ENCODE data around the gene TSTD1.

DNA sequence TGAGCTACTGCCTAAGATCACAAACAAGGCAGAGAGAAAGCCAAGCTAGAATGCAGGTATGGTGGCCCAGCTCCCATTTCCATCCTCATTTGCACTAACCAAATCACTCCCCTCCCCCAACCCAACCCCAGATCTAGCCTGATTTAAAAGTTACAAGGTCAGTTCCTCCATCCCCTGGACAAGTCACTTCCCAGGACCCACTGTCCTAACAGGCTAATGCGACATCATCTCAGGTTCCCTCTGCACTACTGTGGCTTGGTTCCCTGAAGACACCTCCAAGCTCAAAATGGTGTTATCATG lies 20.2 kb downstream of the TSTD1 start:
- no peak for TF ChIP-seq CTCF (IDR thresholded peaks at IDR 0.05)
- TF ChIP-seq POLR2A (IDR thresholded peaks at IDR 0.05), result no peak
- TF ChIP-seq POLR2AphosphoS5 (IDR thresholded peaks at IDR 0.05), result no peak
